Measurements from ENCODE around the gene STAG3. TPM values are rescaled to one million over a fixed set of nuclear protein-coding genes. Genes with fewer than 3 reads are reported as not detected.
A peak's percentile ranks its signal among the peaks of the same experiment; 100 is the strongest.
"Not testable (repeated sequence)": the region's sequence is repeated elsewhere in the genome, so short reads cannot be mapped to it uniquely, and the experiment has no call there.

STAG3 gene
- total RNA-seq, 1 experiment from 2014 or later: 3.1 TPM

DNA sequence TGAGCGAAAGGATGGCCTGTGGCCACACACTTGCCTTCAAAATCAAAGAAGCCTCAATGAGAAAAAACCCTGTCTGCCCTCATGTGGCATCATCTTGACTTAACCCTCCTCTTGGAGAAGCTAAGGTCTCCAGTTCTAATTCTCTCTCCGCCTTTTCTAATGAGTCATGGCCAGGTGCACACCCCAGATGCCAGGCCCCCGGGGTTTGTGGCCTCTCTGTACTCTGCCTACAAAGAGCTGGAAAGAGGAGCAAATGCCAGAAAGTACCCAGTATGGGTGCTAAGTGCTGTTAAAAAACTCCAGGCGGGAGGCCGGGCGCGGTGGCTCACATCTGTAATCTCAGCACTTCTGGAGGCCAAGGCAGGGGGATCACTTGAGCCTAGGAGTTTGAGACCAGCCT, 62.3 kb downstream of the STAG3 start:
- 0 out of 7 replicates have a peak overlapping the region, but pooled peaks of 1 of the 3 experiments have one; percentile 14 for H3K27ac Mint-ChIP-seq

DNA sequence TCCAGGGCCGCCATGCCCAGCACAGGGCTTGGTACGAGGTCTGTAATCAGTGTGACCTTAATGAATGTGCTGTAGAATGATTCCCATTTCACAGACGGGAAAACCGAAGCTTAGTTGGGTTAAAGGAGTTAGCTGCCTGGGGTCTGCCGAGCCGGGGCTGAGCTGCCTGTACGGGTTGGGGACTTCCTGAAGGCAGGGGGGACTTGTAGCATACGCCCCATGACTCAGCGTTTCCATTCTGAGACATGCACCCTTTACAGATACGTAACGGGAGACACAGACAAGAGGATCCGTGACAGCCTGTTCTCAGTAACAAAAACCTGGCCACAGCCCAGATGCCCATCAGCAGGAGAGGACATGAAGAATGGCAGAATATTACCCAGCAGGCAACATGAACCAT, 65.7 kb downstream of the STAG3 start:
- H3K9me3 Mint-ChIP-seq; H3K9ac ChIP-seq (ENCODE audit: extremely low read depth, insufficient read length, low read length); H3K4me3 Mint-ChIP-seq; H3K4me2 ChIP-seq (ENCODE audit: insufficient read depth, insufficient read length, low read length); H3K79me2 ChIP-seq (ENCODE audit: insufficient read depth, low read length); H3K18ac ChIP-seq (ENCODE audit: insufficient read length, low read depth, low read length); H3K4ac ChIP-seq (ENCODE audit: low read depth, low read length); H3K27me3 ChIP-seq (ENCODE audit: insufficient read depth, low read length); H4K8ac ChIP-seq (replicated peaks; ENCODE audit: insufficient read length, low read depth, low read length); H2BK12ac ChIP-seq (ENCODE audit: insufficient read length, low read depth, low read length); H3K14ac ChIP-seq (ENCODE audit: insufficient read depth, low read length); H3K9me3 ChIP-seq (ENCODE audit: control insufficient read depth, low read depth, low read length); H3K4me1 ChIP-seq (ENCODE audit: insufficient read depth, low read length); H3K23ac ChIP-seq (ENCODE audit: insufficient read length, low read depth, low read length); H3K27me3 Mint-ChIP-seq (ENCODE audit: low read depth); H2BK120ac ChIP-seq (ENCODE audit: low read depth, low read length, poor library complexity, severe bottlenecking); H2BK5ac ChIP-seq (ENCODE audit: insufficient read length, low read length); H2BK20ac ChIP-seq (ENCODE audit: low read depth, low read length, poor library complexity, severe bottlenecking); H2AK5ac ChIP-seq (ENCODE audit: insufficient read length, low read length); H3T11ph ChIP-seq (ENCODE audit: low read length); H3K56ac ChIP-seq (ENCODE audit: insufficient read length, low read depth, low read length); H4K5ac ChIP-seq (ENCODE audit: insufficient read length, low read depth, low read length); DNase-seq; H4K20me1 ChIP-seq (ENCODE audit: control insufficient read depth, insufficient read depth, insufficient read length); H3K79me1 ChIP-seq (ENCODE audit: insufficient read depth, low read depth, low read length, poor library complexity, severe bottlenecking); H2AFZ ChIP-seq (ENCODE audit: low read length); H4K91ac ChIP-seq (ENCODE audit: insufficient read length, low read depth, low read length); H2BK15ac ChIP-seq (ENCODE audit: low read depth, low read length); H3K23me2 ChIP-seq (ENCODE audit: insufficient read length, low read depth, low read length, poor library complexity, severe bottlenecking); H3K27ac ChIP-seq (ENCODE audit: insufficient read length, low read depth, low read length): not testable (repeated sequence)
- H3K4me1 Mint-ChIP-seq: peaks cover 39 to 50% of the 10 kb centered on the region in 2 experiments
- peaks cover 2 to 21% (median 13%) of the 10 kb centered on the region in 3 experiments; a peak in 6 of 7 replicates for H3K36me3 Mint-ChIP-seq (ENCODE audit: insufficient read depth in 1 of 3, low read depth in 3 of 3)
- WGBS (ENCODE audit: extremely low coverage, insufficient read length, low lambda C conversion rate): no CpG with 5 or more reads among the region's 12 CpGs
- H3K27ac Mint-ChIP-seq: peak overlapping the region; percentile 10 to 91 (median 86)

More for the DNA sequence above, 62.3 kb downstream of the STAG3 start:
- H3K27me3 ChIP-seq (ENCODE audit: insufficient read depth, low read length); H4K8ac ChIP-seq (replicated peaks; ENCODE audit: insufficient read length, low read depth, low read length); H3K27ac ChIP-seq (ENCODE audit: insufficient read length, low read depth, low read length); H2BK12ac ChIP-seq (ENCODE audit: insufficient read length, low read depth, low read length); H2AFZ ChIP-seq (ENCODE audit: low read length); H2AK5ac ChIP-seq (ENCODE audit: insufficient read length, low read length); H3K9me3 Mint-ChIP-seq; H3K9me3 ChIP-seq (ENCODE audit: control insufficient read depth, low read depth, low read length); H2BK20ac ChIP-seq (ENCODE audit: low read depth, low read length, poor library complexity, severe bottlenecking); H3K4me2 ChIP-seq (ENCODE audit: insufficient read depth, insufficient read length, low read length); H2BK5ac ChIP-seq (ENCODE audit: insufficient read length, low read length); H3K18ac ChIP-seq (ENCODE audit: insufficient read length, low read depth, low read length); H3K4me3 Mint-ChIP-seq; H3K79me1 ChIP-seq (ENCODE audit: insufficient read depth, low read depth, low read length, poor library complexity, severe bottlenecking); H3K56ac ChIP-seq (ENCODE audit: insufficient read length, low read depth, low read length); H3K14ac ChIP-seq (ENCODE audit: insufficient read depth, low read length); DNase-seq; H2BK15ac ChIP-seq (ENCODE audit: low read depth, low read length); H4K20me1 ChIP-seq (ENCODE audit: control insufficient read depth, insufficient read depth, insufficient read length); H3K23me2 ChIP-seq (ENCODE audit: insufficient read length, low read depth, low read length, poor library complexity, severe bottlenecking); H3K4me1 ChIP-seq (ENCODE audit: insufficient read depth, low read length); H4K91ac ChIP-seq (ENCODE audit: insufficient read length, low read depth, low read length); H3K4ac ChIP-seq (ENCODE audit: low read depth, low read length); H3K27me3 Mint-ChIP-seq (ENCODE audit: low read depth); H3K79me2 ChIP-seq (ENCODE audit: insufficient read depth, low read length); H4K5ac ChIP-seq (ENCODE audit: insufficient read length, low read depth, low read length); H3T11ph ChIP-seq (ENCODE audit: low read length); H2BK120ac ChIP-seq (ENCODE audit: low read depth, low read length, poor library complexity, severe bottlenecking); H3K9ac ChIP-seq (ENCODE audit: extremely low read depth, insufficient read length, low read length); H3K23ac ChIP-seq (ENCODE audit: insufficient read length, low read depth, low read length): not testable (repeated sequence)
- Mint-ChIP-seq H3K4me1 (peaks cover 14 to 21% of the 10 kb centered on the region in 2 experiments), H3K36me3 (ENCODE audit: insufficient read depth in 1 of 3, low read depth in 3 of 3) (peaks cover 4 to 17% (median 8%) of the 10 kb centered on the region in 3 experiments; a peak in 6 of 7 replicates)
- WGBS (ENCODE audit: extremely low coverage, insufficient read length, low lambda C conversion rate): no CpG with 5 or more reads among the region's 7 CpGs

Data from H9 (cell line).